ENCODE measurements around the gene IFI35. TPM values are rescaled to one million over a fixed set of nuclear protein-coding genes. Genes with fewer than 3 reads are reported as not detected.
"Not testable (repeated sequence)": the region's sequence is repeated elsewhere in the genome, so short reads cannot be mapped to it uniquely, and the experiment has no call there.

Gene IFI35
- total RNA-seq, 6 donors from 2014 or later, result 17.8 to 69.0 (median 45.4) TPM

DNA sequence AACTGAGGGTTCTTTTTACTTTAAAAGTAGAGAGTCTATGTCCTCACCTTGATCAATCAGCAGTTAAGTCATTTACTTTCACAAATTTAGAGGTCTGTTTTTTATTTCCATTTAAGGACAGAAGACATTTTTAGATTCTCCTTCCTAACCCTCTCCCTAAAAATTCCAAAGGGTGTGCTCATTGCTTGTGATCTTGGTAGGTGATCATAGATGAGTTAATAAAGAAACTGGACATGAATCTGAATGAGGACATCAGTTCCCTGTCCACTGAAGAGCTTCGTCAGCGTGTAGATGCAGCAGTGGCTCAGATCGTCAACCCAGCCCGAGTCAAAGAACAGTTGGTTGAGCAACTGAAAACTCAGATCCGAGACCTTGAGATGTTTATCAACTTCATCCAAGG, 17.4 kb upstream of the IFI35 start:
- WGBS, 2 donors, result 97 to 99% methylated on average over 5 of the region's 5 CpGs
- Histone ChIP-seq H3K4me3 (no peak overlapping the region), H3K27me3 (no peaks in the 10 kb centered on the region), H3K9me3 (no peaks in the 10 kb centered on the region), H3K4me1 (peaks cover 0 to 20% (median 8%) of the 10 kb centered on the region in 4 donors), H3K36me3 (peaks cover 44 to 86% (median 71%) of the 10 kb centered on the region in 4 donors), H3K27ac (no peak overlapping the region)
- no peak for DNase-seq
- no peak for TF ChIP-seq POLR2AphosphoS5 (IDR thresholded peaks at IDR 0.05)
- TF ChIP-seq CTCF (IDR thresholded peaks at IDR 0.05), result no peak
- TF ChIP-seq POLR2A (IDR thresholded peaks at IDR 0.05), result no peak
- no peak for TF ChIP-seq EP300 (IDR thresholded peaks at IDR 0.05)
- no peak for ATAC-seq (ENCODE audit: low FRiP score in 2 of 2)

DNA sequence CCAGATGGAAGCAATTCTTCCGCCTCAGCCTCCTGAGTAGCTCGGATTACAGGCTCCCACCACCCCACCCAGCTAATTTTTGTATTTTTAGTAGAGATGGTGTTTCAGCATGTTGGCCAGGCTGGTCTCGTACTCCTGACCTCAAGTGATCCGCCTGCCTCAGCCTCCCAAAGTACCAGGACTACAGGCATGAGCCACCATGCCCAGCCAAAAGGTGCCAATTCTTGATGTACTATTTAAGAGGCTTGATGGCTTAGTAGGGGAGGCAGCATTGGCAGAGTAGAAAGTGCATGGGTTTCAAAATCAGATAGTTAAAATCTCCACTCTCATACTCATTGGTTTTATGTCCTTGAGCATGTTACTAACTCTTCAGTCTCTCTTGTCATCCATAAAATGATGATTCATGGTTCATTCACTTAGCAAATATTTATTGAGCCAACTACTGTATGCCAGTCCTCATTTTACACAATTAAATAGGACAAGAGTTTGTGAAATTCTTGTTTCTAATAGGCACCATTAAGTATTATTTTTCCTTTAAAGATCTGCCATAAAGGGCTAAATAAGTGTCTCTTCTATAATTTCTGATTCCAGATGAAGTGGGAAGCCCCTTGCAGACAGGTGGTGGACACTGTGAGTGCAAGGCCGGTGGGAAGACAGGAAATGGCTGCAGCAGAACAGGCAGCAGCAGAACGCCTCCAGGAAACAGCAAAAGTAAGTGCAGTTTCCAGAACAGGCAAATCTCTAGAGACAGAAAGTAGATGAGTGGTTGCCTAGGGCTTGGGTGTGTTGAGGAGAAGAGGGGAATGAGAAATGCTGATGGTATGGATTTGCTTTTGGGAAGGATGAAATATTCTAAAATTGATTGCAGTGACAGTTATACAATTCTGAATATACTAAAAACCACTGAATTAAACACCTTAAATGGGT, 16.6 kb upstream of the IFI35 start:
- 82 to 89% methylated on average over 6 of the region's 6 CpGs for whole genome bisulfite sequencing, 2 donors
- Histone ChIP-seq H3K4me1 (peaks cover 0 to 15% (median 2%) of the 10 kb centered on the region in 4 donors), H3K4me3 (no peak overlapping the region), H3K27ac (no peak overlapping the region), H3K27me3 (no peaks in the 10 kb centered on the region), H3K9me3 (no peaks in the 10 kb centered on the region), H3K36me3 (peaks cover 44 to 89% (median 71%) of the 10 kb centered on the region in 4 donors)
- no peak for TF ChIP-seq EP300 (IDR thresholded peaks at IDR 0.05)
- no peak for TF ChIP-seq CTCF (IDR thresholded peaks at IDR 0.05)
- TF ChIP-seq POLR2AphosphoS5 (IDR thresholded peaks at IDR 0.05), result no peak
- TF ChIP-seq POLR2A (IDR thresholded peaks at IDR 0.05), result no peak
- ATAC-seq (ENCODE audit: low FRiP score in 2 of 2) (no peak), DNase-seq (no peak)

DNA sequence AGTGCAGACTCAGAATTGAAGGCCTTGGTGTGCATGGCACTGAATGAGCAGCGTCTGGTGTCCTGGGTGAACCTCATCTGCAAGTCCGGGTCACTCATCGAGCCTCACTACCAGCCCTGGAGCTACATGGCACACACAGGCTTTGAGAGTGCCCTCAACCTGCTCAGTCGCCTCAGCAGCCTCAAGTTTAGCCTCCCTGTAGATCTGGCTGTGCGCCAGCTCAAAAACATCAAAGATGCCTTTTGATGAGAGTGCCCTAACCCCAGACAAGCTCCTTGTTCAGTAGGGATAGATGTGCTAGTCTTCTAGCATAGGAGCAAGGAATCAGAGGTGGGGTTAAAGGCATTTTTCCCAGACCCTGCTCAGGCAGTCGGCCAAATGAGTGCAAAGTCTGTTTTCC, 15.1 kb upstream of the IFI35 start:
- TF ChIP-seq EP300 (IDR thresholded peaks at IDR 0.05), result no peak
- no peak for TF ChIP-seq POLR2A (IDR thresholded peaks at IDR 0.05)
- no peak for TF ChIP-seq CTCF (IDR thresholded peaks at IDR 0.05)
- no peak for TF ChIP-seq POLR2AphosphoS5 (IDR thresholded peaks at IDR 0.05)
- Histone ChIP-seq H3K9me3 (no peaks in the 10 kb centered on the region), H3K27ac (no peak overlapping the region), H3K4me1 (peaks cover 0 to 2% (median 0%) of the 10 kb centered on the region in 4 donors), H3K4me3 (no peak overlapping the region), H3K36me3 (peaks cover 44 to 75% (median 66%) of the 10 kb centered on the region in 4 donors), H3K27me3 (no peaks in the 10 kb centered on the region)
- no peak for DNase-seq
- no peak for ATAC-seq (ENCODE audit: low FRiP score in 2 of 2)
- WGBS, 2 donors, result 97 to 100% methylated on average over 5 to 6 of the region's 6 CpGs

GRCh38 chr17:42992872-42993271, 13.7 kb upstream of the IFI35 start:
- DNase-seq, result no peak
- H3K4me3 ChIP-seq, result no peak overlapping the region

GRCh38 chr17:42993913-42994312, 12.7 kb upstream of the IFI35 start:
- 81% methylated on average over 10 of the region's 10 CpGs for WGBS, 2 donors
- H3K9me3 ChIP-seq; ATAC-seq (ENCODE audit: low FRiP score in 2 of 2); H3K27me3 ChIP-seq; H3K27ac ChIP-seq; DNase-seq; H3K4me3 ChIP-seq: not testable (repeated sequence)
- H3K4me1 ChIP-seq, result peaks cover 7 to 11% (median 10%) of the 10 kb centered on the region in 4 donors
- peaks cover 28 to 51% (median 43%) of the 10 kb centered on the region in 4 donors for H3K36me3 ChIP-seq

More at GRCh38 chr17:42992872-42993271, 13.7 kb upstream of the IFI35 start:
- Histone ChIP-seq H3K27me3 (no peaks in the 10 kb centered on the region), H3K9me3 (no peaks in the 10 kb centered on the region), H3K27ac (no peak overlapping the region), H3K4me1 (peaks cover 7 to 9% (median 8%) of the 10 kb centered on the region in 4 donors), H3K36me3 (peaks cover 35 to 61% (median 53%) of the 10 kb centered on the region in 4 donors)
- TF ChIP-seq CTCF (IDR thresholded peaks at IDR 0.05), result no peak
- TF ChIP-seq POLR2A (IDR thresholded peaks at IDR 0.05), result no peak
- no peak for TF ChIP-seq EP300 (IDR thresholded peaks at IDR 0.05)
- TF ChIP-seq POLR2AphosphoS5 (IDR thresholded peaks at IDR 0.05), result no peak
- 77 to 85% methylated on average over 5 of the region's 5 CpGs for WGBS, 2 donors
- no peak for ATAC-seq (ENCODE audit: low FRiP score in 2 of 2)

Measured in upper lobe of left lung (tissue), 6 donors.